ENCODE results near the gene MYBPC1. TPM values are rescaled to one million over a fixed set of nuclear protein-coding genes. Genes with fewer than 3 reads are reported as not detected.
"Not testable (repeated sequence)": the region's sequence is repeated elsewhere in the genome, so short reads cannot be mapped to it uniquely, and the experiment has no call there.

The MYBPC1 gene
- total RNA-seq, 5 donors from 2014 or later (not counting 1 experiment from before 2014, with no cell fraction given): not detected

DNA sequence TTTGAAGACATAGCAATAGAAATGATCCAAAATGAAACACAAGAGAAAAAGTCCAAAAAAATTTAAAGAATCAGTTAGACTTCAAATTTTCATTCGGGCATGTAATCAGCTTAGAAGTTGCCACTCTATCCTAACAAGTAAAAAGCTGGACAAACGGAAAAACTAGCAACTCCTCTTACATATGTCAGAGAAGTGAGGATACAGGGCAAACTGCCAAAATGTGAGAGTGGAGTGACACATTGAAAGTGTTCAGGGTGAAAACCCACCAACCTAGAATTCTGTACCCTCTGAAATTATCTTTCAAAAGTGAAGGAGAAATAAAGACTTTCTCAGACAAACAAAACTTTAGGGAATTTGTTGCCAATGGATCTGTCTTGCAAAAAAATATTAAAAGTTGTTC is 60.6 kb downstream of the MYBPC1 start:
- no CpG with 5 or more reads among the region's 2 CpGs for WGBS (ENCODE audit: insufficient coverage)

DNA sequence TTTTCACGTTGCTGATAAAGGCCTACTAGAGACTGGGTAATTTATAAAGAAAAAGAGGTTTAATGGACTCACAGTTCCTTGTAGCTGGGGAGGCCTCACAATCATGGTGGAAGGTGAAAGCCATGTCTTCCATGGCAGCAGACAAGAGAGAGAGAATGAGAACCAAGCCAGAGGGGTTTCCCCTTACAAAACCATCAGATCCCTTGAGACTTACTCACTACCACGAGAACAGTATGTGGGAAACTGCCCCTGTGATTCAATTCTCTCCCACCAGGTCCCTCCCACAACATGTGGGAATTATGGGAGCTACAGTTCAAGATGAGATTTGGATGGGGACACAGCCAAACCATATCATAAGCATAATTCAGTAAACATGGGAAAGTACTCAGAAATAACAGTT is 65.9 kb downstream of the MYBPC1 start:
- ATAC-seq (replicated peaks in 1 of 4); H3K27me3 Mint-ChIP-seq; H3K36me3 Mint-ChIP-seq; H3K4me1 Mint-ChIP-seq; H3K36me3 ChIP-seq (ENCODE audit: control insufficient read depth in 2 of 2, extremely low read depth in 1 of 2, insufficient read depth in 1 of 2, low read length in 1 of 2); CTCF ChIA-PET; H3K4me3 ChIP-seq (ENCODE audit: control insufficient read depth in 1 of 2, extremely low read depth in 1 of 2, low read length in 1 of 2); DNase-seq; H3K4me3 Mint-ChIP-seq; H3K27me3 ChIP-seq (replicated peaks in 1 of 2; ENCODE audit: control insufficient read depth in 2 of 2, extremely low read depth in 1 of 2, insufficient read depth in 2 of 2, low read length in 1 of 2); H3K4me1 ChIP-seq (ENCODE audit: control insufficient read depth in 1 of 2, extremely low read depth in 1 of 2, insufficient read depth in 2 of 2, low read length in 2 of 2); H3K27ac ChIP-seq (ENCODE audit: low read length); H3K27ac Mint-ChIP-seq; H3K9me3 ChIP-seq; POLR2A ChIA-PET; H3K9me3 Mint-ChIP-seq: not testable (repeated sequence)
- WGBS (ENCODE audit: insufficient coverage): no CpG with 5 or more reads among the region's 2 CpGs

More for the DNA sequence above, 60.6 kb downstream of the MYBPC1 start:
- Mint-ChIP-seq H3K36me3 (no peaks in the 10 kb centered on the region), H3K9me3 (no peaks in the 10 kb centered on the region), H3K4me1 (peaks cover 0 to 2% (median 0%) of the 10 kb centered on the region in 3 donors), H3K27me3 (peaks cover 17 to 25% of the 10 kb centered on the region in 2 donors), H3K27ac (no peak overlapping the region), H3K4me3 (no peak overlapping the region)
- DNase-seq: no peak
- Histone ChIP-seq H3K27ac (ENCODE audit: low read length) (no peak overlapping the region), H3K36me3 (ENCODE audit: control insufficient read depth in 2 of 2, extremely low read depth in 1 of 2, insufficient read depth in 1 of 2, low read length in 1 of 2) (no peaks in the 10 kb centered on the region), H3K9me3 (no peaks in the 10 kb centered on the region), H3K4me1 (ENCODE audit: control insufficient read depth in 1 of 2, extremely low read depth in 1 of 2, insufficient read depth in 2 of 2, low read length in 2 of 2) (no peaks in the 10 kb centered on the region), H3K4me3 (ENCODE audit: control insufficient read depth in 1 of 2, extremely low read depth in 1 of 2, low read length in 1 of 2) (no peak overlapping the region), H3K27me3 (replicated peaks in 1 of 2; ENCODE audit: control insufficient read depth in 2 of 2, extremely low read depth in 1 of 2, insufficient read depth in 2 of 2, low read length in 1 of 2) (no peaks in the 10 kb centered on the region)
- ATAC-seq (replicated peaks in 1 of 4): no peak
- ChIA-PET CTCF (no interaction called here), POLR2A (interaction anchor here in 1 of 2 donors (1.2 kb wide), 1 partner anchor 71 kb away, joined by 4 read pairs; no protein-coding TSS in a partner anchor)

- DNase-seq: no peak
- H3K4me3 ChIP-seq (ENCODE audit: control insufficient read depth in 1 of 2, extremely low read depth in 1 of 2, low read length in 1 of 2): no peak overlapping the region
- CTCF ChIA-PET: no interaction called here
Measured at GRCh38 chr12:101663298-101663697, 68.5 kb downstream of the MYBPC1 start.

GRCh38 chr12:101664992-101665391 is 70.2 kb downstream of the MYBPC1 start:
- no peak overlapping the region for H3K4me3 Mint-ChIP-seq

More at GRCh38 chr12:101663298-101663697, 68.5 kb downstream of the MYBPC1 start:
- no peaks in the 10 kb centered on the region for H3K4me1 ChIP-seq (ENCODE audit: control insufficient read depth in 1 of 2, extremely low read depth in 1 of 2, insufficient read depth in 2 of 2, low read length in 2 of 2)
- POLR2A ChIA-PET: no interaction called here
- no peak overlapping the region for H3K27ac Mint-ChIP-seq
- H3K36me3 ChIP-seq (ENCODE audit: control insufficient read depth in 2 of 2, extremely low read depth in 1 of 2, insufficient read depth in 1 of 2, low read length in 1 of 2): no peaks in the 10 kb centered on the region
- WGBS (ENCODE audit: insufficient coverage): no CpG with 5 or more reads among the region's 6 CpGs
- no peaks in the 10 kb centered on the region for H3K4me1 Mint-ChIP-seq
- no peaks in the 10 kb centered on the region for H3K9me3 ChIP-seq
- no peaks in the 10 kb centered on the region for H3K9me3 Mint-ChIP-seq
- peaks cover 0 to 8% of the 10 kb centered on the region in 2 donors for H3K27me3 Mint-ChIP-seq
- ATAC-seq (replicated peaks in 1 of 4): no peak
- no peak overlapping the region for H3K4me3 Mint-ChIP-seq
- H3K36me3 Mint-ChIP-seq: no peaks in the 10 kb centered on the region
- H3K27me3 ChIP-seq (replicated peaks in 1 of 2; ENCODE audit: control insufficient read depth in 2 of 2, extremely low read depth in 1 of 2, insufficient read depth in 2 of 2, low read length in 1 of 2): peaks cover 0 to 7% of the 10 kb centered on the region in 2 experiments
- no peak overlapping the region for H3K27ac ChIP-seq (ENCODE audit: low read length)

DNA sequence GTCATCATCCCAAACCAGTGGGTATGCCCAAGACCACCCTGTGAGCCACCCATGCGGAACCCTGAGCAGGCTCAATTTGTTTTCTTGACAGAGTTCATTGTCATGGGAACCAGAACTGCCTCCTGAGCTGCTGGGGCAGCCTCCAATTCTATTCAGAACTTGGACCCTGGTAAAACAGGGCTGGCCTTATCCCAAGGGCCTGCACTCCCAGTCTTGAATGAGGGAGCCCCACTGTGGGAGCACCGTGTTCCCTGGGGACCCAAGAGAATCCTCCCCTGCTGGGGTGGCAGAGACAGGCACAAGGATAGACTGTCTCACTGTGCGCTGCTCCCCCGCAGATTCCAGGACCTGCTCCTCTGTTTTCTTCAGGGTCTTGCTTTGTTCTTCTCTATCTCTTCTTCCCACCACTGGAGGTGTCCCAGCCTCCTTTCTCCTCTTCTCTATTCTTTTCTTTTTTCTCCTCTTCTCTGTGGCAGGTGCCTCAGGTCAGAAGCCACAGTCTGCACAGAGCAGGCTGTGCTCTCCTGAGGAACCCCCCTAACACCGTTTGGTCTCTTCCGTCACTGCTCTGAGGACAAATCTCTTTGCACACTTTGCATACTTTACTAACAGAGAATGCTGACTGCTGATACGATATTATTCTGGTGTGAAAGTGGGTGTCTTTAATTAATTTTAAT is 71.4 kb downstream of the MYBPC1 start:
- H3K27ac Mint-ChIP-seq: no peak overlapping the region

More at GRCh38 chr12:101664992-101665391, 70.2 kb downstream of the MYBPC1 start:
- H3K4me1 Mint-ChIP-seq: peaks cover under 1 to 2% (median 2%) of the 10 kb centered on the region in 3 donors
- no peaks in the 10 kb centered on the region for H3K4me1 ChIP-seq (ENCODE audit: control insufficient read depth in 1 of 2, extremely low read depth in 1 of 2, insufficient read depth in 2 of 2, low read length in 2 of 2)
- H3K27ac Mint-ChIP-seq: no peak overlapping the region
- H3K9me3 Mint-ChIP-seq: no peaks in the 10 kb centered on the region
- H3K27me3 Mint-ChIP-seq: peaks cover 0 to 8% of the 10 kb centered on the region in 2 donors
- DNase-seq (no peak), ATAC-seq (replicated peaks in 1 of 4) (no peak)
- WGBS (ENCODE audit: insufficient coverage): 80% methylated on average over 1 of the region's 7 CpGs
- no peaks in the 10 kb centered on the region for H3K36me3 Mint-ChIP-seq
- H3K27me3 ChIP-seq (replicated peaks in 1 of 2; ENCODE audit: control insufficient read depth in 2 of 2, extremely low read depth in 1 of 2, insufficient read depth in 2 of 2, low read length in 1 of 2): peaks cover 0 to 11% of the 10 kb centered on the region in 2 experiments
- CTCF ChIA-PET: no interaction called here
- POLR2A ChIA-PET: interaction anchor here in 1 of 2 donors (0.5 kb wide), 1 partner anchor 160 kb away, joined by 6 read pairs; no protein-coding TSS in a partner anchor
- H3K36me3 ChIP-seq (ENCODE audit: control insufficient read depth in 2 of 2, extremely low read depth in 1 of 2, insufficient read depth in 1 of 2, low read length in 1 of 2): no peaks in the 10 kb centered on the region
- no peak overlapping the region for H3K27ac ChIP-seq (ENCODE audit: low read length)
- no peaks in the 10 kb centered on the region for H3K9me3 ChIP-seq
- H3K4me3 ChIP-seq (ENCODE audit: control insufficient read depth in 1 of 2, extremely low read depth in 1 of 2, low read length in 1 of 2): no peak overlapping the region

GRCh38 chr12:101667591-101667990 is 72.8 kb downstream of the MYBPC1 start:
- peaks cover 0 to 11% of the 10 kb centered on the region in 2 experiments for H3K27me3 ChIP-seq (replicated peaks in 1 of 2; ENCODE audit: control insufficient read depth in 2 of 2, extremely low read depth in 1 of 2, insufficient read depth in 2 of 2, low read length in 1 of 2)
- peaks cover 11 to 17% of the 10 kb centered on the region in 2 experiments for H3K4me1 ChIP-seq (ENCODE audit: control insufficient read depth in 1 of 2, extremely low read depth in 1 of 2, insufficient read depth in 2 of 2, low read length in 2 of 2)
- no peak for ATAC-seq (replicated peaks in 1 of 4)
- no peaks in the 10 kb centered on the region for H3K36me3 ChIP-seq (ENCODE audit: control insufficient read depth in 2 of 2, extremely low read depth in 1 of 2, insufficient read depth in 1 of 2, low read length in 1 of 2)
- no peak for DNase-seq
- WGBS (ENCODE audit: insufficient coverage): 86% methylated on average over 3 of the region's 5 CpGs
- Mint-ChIP-seq H3K27me3 (peaks cover 0 to 8% of the 10 kb centered on the region in 2 donors), H3K36me3 (no peaks in the 10 kb centered on the region), H3K27ac (no peak overlapping the region), H3K9me3 (no peaks in the 10 kb centered on the region), H3K4me3 (no peak overlapping the region), H3K4me1 (peaks cover 19 to 24% (median 22%) of the 10 kb centered on the region in 3 donors)
- no peak overlapping the region for H3K4me3 ChIP-seq (ENCODE audit: control insufficient read depth in 1 of 2, extremely low read depth in 1 of 2, low read length in 1 of 2)
- H3K27ac ChIP-seq (ENCODE audit: low read length): no peak overlapping the region
- ChIA-PET CTCF (interaction anchor here in 1 of 2 donors (0.7 to 1.0 kb wide), 2 partner anchors 71 to 92 kb away, joined by 3 read pairs; no protein-coding TSS in a partner anchor), POLR2A (interaction anchor here in 1 of 2 donors (0.6 kb wide), 1 partner anchor 93 kb away, joined by 7 read pairs; no protein-coding TSS in a partner anchor)
- no peaks in the 10 kb centered on the region for H3K9me3 ChIP-seq

More for the DNA sequence above, 71.4 kb downstream of the MYBPC1 start:
- ATAC-seq (replicated peaks in 1 of 4) (no peak), DNase-seq (no peak)
- Mint-ChIP-seq H3K27me3 (peaks cover 0 to 8% of the 10 kb centered on the region in 2 donors), H3K4me1 (peaks cover 10 to 12% (median 12%) of the 10 kb centered on the region in 3 donors), H3K9me3 (no peaks in the 10 kb centered on the region), H3K4me3 (no peak overlapping the region), H3K36me3 (no peaks in the 10 kb centered on the region)
- ChIA-PET POLR2A (no interaction called here), CTCF (interaction anchor here in 1 of 2 donors (0.6 to 1.0 kb wide), 2 partner anchors 91 to 108 kb away, joined by 3 read pairs; no protein-coding TSS in a partner anchor)
- H3K27ac ChIP-seq (ENCODE audit: low read length): no peak overlapping the region
- no peaks in the 10 kb centered on the region for H3K9me3 ChIP-seq
- H3K36me3 ChIP-seq (ENCODE audit: control insufficient read depth in 2 of 2, extremely low read depth in 1 of 2, insufficient read depth in 1 of 2, low read length in 1 of 2): no peaks in the 10 kb centered on the region
- peaks cover 4 to 7% of the 10 kb centered on the region in 2 experiments for H3K4me1 ChIP-seq (ENCODE audit: control insufficient read depth in 1 of 2, extremely low read depth in 1 of 2, insufficient read depth in 2 of 2, low read length in 2 of 2)
- H3K4me3 ChIP-seq (ENCODE audit: control insufficient read depth in 1 of 2, extremely low read depth in 1 of 2, low read length in 1 of 2): no peak overlapping the region
- WGBS (ENCODE audit: insufficient coverage): 92% methylated on average over 4 of the region's 7 CpGs
- peaks cover 0 to 11% of the 10 kb centered on the region in 2 experiments for H3K27me3 ChIP-seq (replicated peaks in 1 of 2; ENCODE audit: control insufficient read depth in 2 of 2, extremely low read depth in 1 of 2, insufficient read depth in 2 of 2, low read length in 1 of 2)
